ENCODE data around the gene CTNND2.
A peak's percentile ranks its signal among the peaks of the same experiment; 100 is the strongest.

CTNND2 gene

DNA sequence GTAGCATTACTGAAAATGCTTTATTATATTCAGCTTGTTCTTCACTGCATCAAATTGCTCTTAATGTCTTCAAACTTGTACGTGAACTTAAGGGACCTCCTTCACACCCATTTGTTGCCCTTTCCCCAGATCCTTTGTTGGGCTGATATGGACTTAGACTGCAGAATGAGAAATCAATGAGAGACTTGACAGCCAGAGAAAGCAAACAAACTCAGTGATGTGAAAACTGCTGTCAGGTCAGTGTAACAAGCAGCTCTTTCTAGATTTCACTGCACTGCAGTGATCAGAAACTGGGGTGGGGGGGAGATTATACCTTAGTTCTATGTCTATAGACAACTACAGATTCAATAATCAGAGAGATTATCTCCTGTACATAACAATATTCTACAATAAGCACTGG, 652.2 kb downstream of the CTNND2 start:
- DNase-seq (ENCODE audit: low spot score): peak; percentile 15

DNA sequence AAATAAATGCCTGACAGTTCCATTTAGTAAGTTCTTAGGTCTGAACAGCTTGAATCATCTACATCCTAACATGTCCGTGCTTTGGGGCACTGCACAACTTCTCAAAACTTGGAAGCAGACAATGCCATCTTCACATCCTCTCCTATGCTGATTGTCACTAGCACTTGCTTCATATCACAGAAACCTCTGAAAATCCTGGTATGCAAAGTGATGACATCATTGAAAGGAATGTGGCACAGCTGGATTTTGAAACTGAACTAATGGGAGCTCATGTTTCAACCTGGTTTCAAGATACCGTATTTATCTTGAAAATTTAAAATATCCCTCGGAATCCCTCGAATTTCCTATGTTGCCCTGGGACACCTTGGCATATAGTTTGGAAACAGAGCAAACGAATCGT, 653.0 kb downstream of the CTNND2 start:
- peak; percentile 32 for DNase-seq (ENCODE audit: low spot score)

DNA sequence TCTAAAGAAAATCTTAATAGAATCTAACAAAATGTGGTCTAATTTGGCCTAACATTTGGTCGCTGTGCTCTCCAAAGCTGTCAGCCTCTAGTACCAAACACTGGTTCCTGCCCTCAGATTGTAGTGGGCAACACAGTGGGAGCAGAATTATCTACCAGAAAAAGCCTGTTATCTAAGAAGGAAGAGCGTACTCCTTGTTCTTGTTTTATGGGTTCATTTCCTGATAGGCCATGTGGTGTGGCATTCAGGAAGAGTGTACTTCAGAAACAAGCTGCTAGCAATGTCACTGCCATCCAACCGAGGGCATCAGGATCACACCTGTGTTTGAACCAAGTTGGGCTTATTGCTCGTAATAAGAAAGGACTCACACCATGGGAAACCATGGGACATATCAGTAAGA, 655.3 kb downstream of the CTNND2 start:
- DNase-seq (ENCODE audit: low spot score): no peak

DNA sequence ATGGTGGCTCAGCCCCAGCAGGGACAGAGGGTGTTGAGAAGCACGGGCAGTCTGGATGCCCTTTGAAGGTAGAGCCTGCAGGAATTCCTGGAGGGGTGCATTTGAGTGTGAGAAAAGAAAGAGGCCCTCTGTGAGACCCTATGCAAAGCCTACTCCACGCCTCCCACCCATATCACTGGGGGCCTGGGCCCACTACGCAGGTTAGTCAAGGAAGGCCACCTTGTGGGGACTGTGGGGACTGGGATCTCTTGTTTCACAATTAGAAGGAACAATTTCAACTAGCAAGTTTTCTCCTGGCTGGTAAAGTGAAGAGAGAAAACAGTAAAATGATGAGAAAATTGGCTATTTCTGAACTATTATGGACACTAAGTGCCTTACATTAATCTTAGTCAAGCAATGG, 657.0 kb downstream of the CTNND2 start:
- DNase-seq (ENCODE audit: low spot score): no peak

DNA sequence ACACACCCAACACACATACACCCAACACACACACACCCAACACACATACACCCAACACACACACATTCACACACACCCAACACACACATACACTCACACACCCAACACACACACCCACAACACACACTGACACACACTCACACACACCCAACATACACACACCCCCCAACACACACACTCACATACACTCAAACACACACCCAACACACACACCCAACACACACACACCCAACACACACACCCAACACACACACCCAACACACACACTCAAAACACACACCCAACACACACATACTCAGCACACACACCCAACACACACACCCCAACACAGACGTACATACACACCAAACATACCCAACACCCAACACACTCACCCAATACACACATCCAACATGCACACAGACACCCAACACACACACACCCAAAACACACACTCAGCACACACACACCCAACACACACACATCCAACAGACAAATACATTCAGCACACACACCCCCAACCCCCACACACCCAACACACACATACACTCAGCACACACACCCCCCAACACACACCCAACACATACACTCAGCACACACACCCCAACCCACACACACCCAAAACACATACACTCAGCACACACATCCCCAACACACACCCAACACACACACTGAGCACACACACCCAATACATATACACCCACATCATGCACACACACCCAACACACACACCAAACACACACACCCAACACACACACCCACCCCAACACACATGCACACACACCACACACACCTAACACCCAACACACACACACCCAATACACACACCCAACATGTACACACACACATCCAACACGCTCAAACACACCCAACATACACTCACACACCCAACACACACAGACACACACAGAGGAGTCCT, 663.7 kb downstream of the CTNND2 start:
- DNase-seq (ENCODE audit: low spot score): no peak

DNA sequence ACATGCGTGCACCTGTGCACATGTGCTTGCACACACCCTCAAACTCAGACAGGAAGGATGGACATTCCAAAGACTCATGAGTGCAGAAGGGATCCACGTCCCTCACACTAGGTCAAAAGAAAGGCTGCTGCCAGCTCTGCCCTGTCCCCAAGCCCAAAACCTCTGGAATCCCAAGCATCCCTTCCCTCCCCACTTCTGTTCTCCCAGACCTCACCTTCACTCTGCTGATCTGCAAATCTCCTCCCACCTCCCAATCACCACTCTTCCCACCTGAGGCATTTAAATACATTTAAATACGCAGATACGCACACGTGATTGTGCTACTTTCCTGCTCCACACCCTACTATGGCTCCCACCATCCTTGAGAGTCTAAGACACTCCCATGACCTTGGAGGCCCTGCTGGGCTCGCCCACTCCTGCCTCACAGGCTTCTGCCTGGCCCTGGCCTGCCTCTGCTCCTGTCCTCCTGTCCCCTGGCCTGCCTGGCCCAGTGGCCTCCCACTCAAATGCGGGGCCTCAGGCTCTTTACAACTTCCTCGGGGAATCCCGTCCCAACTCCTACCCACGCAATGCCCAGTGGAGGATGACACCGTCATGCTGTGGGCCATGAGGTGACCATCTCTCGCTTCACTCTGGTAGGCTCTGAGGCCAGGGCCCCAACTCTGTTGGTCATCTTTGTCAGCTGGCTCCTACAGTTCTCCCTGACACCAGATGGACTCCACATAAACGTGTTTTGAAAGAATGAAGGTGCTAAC, 664.8 kb downstream of the CTNND2 start:
- DNase-seq (ENCODE audit: low spot score): no peak

DNA sequence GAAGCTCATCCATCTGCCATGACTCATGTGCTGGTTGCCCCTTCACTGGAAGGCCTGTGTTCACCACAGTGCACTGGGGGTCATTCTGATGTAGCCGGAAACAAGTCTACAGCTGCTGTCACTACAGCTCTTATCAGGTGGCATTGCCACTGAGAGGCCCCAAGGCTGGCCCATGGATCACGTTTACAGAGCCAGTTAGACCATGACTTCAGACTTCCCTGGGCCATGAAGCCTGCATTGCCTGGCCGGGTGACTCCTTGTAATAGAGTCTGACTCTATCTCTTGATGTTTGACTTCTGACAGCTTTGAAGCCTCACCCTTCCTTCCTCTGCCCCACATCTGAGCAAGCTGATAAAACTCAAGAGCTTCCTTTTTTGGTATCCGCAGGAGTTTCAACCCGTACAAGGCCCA, 669.7 kb downstream of the CTNND2 start:
- no peak for DNase-seq (ENCODE audit: low spot score)

DNA sequence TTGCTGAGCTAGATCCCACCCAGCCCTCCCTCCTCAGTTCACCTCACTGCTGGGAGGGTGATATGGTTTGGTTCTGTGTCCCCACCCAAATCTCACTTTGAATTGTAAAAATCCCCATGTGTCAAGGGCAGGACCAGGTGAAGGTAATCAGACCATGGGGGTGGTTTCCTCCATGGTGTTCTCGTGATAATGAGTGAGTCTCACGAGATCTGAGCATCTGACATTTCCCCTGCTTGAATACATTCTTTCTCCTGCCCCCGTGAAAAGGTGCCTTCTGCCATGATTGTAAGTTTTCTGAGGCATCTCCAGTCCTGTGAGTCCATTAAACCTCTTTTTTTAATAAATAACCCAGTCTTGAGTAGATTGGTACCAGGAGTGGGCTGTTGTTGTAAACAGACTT, 673.4 kb downstream of the CTNND2 start:
- DNase-seq (ENCODE audit: low spot score): no peak

DNA sequence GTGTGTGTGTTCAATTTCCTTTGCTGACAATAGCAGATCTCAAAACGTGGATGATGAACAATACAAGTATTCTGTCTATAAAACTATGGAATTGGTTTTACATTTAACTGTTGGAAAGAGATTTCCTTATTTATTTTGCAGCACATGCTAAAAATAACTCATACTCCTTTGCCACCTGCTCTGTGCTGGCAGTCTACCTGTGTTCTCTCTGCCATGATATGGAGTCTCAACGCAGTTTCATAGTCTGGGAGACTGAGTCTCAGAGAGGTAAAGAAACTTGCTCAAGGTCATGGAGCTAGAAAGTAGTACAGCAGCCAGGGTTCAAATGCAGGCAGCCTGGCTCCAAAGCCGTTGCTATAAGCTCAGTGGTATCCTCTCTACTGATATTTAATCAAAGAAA, 677.2 kb downstream of the CTNND2 start:
- no peak for DNase-seq (ENCODE audit: low spot score)

DNA sequence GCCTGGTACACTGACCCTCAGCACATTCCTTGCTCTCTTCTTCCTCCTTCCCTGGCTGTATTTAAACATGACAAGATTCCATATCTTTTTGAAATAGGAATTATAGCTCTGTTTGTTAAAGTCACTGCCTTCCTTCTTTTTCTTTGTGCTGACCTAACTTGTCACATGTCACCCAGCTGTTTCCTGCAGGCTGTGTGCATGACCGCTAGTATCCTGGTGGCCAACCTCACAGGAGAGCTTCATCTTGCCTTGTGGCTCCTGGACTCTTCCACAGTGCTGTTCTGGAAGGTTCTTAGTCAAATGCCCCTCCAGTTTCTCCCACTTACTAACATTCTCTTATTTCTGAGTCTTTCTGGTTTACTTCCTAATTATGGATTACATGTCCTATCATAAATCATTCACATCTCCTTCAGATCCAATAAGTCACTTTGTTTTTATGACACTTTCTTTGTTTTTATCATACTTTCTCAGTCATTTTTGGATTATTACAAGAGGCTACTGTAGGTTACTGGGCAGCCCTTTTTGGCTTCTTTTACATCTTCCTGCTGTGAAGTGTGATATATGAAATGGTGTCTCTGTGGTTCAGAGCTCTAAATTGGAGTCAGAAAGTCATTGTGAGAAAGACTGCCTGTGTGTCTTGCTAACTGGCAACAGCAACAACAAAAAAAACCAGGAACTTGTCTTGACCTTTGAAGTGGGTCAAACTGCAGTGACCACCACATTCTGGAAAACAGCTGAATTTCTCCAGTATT, 679.6 kb downstream of the CTNND2 start:
- DNase-seq (ENCODE audit: low spot score): no peak

DNA sequence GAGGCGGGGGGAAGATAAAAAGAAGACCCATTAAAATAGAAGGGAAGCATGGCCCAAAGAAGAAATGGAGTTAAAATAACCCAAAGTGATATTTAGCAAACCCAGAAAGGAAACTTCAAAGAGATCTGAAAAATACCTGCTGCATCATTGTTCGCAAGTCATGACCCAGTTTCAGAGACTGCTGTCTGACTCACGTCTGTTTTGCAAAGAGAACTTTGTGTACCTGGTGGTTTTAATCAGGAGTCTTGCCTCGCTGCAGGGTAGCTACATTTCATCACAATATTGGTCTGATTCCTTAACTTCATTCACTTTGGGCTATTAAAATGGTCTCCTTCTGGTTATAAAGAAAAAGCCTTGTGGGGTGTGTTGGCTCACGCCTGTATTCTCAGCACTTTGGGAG, 682.1 kb downstream of the CTNND2 start:
- DNase-seq (ENCODE audit: low spot score): no peak

DNA sequence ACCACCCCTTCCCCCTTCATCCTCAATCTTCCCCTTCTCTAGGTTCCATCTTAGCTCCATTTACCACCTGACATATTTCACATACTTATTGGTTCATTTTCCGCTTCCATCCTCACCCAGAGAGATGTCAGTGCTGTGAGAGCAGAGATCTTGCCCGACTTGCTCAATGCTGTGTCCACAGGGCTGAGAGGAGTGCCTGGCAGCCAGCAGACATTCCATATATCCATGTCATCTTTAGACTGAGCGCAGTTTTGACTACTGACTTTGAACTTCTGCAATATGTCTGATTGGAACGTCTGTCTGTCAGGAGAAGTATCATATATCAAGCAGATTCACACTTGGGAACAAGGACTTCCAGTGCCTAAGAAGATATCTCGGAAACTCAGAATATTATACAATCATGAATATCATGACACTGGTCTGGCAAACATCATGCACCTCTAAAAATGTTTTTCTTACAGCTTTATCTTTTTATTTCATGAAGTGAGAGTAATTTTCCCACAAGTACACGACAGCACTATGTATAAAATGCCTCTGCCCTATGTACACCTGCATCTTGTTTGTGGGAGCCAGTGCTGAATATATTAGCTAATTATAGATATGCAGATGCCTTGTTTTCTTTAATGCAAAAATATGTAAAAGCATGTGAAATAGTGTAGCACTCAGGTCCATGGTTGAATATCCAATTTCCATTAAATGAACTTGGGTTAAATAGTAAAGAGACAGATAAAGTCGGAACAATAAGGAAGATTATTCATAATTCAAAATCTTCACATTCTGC, 689.2 kb downstream of the CTNND2 start:
- no peak for DNase-seq (ENCODE audit: low spot score)

DNA sequence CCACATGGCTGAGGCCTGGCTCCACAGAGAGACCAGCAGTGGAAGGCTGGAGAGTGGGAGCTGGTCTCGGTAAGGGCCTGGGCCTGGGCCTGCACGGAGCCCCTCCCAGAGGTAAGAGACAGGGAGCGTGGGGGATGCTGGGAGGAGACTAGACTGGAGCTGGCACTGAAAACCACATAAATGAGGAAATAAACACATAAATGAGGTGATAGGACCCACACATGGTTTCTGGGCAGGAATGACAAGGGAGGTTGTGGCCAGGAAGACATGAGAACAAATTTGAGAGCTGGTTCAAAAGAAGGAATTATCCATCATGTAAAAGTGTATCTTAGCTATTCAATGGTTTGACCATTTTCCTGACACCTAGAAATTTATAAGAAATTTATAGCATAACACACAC, 691.5 kb downstream of the CTNND2 start:
- no peak for DNase-seq (ENCODE audit: low spot score)

DNA sequence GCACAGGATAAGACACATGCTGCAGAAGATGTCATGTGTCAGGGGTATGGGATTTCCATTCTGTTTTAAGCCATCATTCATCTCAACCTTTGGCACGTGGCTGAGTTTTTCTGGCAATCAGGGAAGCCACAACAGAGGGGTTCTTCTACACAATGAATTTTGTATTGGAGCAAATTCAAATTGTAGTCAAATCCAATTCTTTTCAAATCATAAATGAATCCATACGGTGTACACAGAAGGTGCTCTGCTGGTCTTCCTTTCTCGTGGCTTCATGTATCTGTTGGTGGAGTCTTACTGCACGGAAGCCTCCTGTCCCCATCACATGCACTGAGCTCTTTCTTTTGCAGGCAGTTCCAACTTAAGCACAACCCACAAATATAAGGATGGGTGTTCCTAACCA, 706.5 kb downstream of the CTNND2 start:
- no peak for DNase-seq (ENCODE audit: low spot score)

DNA sequence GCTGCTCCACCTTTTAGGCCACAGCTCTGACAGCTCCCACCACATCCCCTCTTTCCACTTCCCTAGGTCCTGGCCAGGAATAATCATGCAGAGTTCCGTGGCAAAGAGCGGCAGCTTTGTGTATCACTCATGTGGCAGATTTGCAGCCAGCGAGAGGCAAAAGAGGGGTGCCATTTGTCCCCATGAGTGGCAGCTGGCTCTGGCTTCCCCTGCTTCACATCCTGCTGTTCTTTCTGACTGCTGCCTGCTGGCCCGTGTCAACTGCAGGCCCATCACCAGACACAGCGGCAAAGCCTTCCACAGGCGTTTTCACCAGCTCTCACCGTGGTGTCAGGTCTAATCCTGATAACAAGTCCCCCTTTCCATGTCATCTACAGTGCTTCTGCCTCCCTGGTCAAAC, 712.6 kb downstream of the CTNND2 start:
- no peak for DNase-seq (ENCODE audit: low spot score)

DNA sequence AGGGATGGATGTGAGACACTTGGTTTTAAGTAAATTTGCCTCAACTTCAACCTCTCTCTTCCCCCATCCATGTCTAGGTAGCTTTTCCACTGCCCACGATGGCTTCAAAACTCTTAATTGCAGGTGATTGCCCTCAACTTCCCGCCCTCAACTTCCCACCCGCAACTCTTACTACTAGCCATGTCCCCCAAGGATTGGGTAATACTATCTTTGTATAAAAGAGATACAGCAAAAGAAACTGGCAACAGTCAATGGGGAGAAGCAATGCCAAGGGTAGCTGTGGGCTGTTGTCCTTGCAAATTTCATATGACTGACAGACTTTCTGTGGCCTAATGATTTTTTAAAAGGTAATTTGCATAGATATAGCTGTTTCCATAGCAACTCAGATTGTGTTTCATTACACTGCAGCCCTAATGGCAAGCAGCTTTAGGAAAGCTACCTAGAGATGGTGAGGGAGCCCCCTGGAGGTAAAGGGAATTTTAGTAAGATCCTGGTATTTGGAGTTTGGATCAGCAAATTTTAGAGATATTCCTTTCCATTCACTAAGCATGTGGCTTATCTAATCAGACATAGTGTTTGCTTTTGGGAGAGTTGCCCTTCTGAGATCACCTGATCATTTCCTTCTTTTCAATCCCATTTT, 721.7 kb downstream of the CTNND2 start:
- DNase-seq (ENCODE audit: low spot score): peak; percentile 30

DNA sequence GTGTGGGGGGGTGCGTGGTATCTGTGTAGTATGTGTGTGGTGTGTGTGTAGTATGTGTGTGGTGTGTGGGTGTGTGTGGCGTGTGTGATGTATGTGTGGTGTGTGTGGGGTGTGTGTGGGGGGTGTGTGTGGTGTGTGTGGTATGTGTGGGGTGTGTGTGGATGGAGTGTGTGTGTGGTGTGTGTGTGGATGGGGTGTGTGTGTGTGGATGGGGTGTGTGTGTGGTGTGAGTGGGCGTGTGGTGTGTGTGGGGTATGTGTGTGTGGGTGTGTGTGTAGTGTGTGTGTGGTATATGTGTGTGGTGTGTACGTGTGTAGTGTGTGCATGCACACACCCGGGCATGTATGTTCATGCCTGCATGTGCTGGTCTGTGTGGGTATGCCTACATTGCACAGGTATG, 722.3 kb downstream of the CTNND2 start:
- no peak for DNase-seq (ENCODE audit: low spot score)

DNA sequence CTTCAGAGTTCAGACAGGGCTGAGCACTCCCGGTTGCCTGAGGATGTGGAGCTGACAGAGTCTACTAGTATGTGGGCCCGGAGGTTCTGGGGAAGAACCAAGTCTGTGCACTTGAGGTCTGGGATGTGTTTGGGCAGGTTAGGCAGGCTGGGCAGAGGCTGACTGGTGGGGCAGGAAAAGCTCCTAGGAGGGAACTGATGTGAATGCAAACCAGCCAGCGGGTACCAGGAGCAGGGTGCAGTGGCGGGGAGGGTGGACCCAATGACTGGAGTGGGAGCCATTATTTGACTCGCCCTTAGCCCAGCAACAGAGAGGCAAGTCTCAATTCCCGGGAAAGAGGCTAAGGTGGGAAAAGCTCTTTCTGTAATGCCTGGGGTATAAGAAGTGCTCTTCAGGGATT, 723.4 kb downstream of the CTNND2 start:
- no peak for DNase-seq (ENCODE audit: low spot score)

DNA sequence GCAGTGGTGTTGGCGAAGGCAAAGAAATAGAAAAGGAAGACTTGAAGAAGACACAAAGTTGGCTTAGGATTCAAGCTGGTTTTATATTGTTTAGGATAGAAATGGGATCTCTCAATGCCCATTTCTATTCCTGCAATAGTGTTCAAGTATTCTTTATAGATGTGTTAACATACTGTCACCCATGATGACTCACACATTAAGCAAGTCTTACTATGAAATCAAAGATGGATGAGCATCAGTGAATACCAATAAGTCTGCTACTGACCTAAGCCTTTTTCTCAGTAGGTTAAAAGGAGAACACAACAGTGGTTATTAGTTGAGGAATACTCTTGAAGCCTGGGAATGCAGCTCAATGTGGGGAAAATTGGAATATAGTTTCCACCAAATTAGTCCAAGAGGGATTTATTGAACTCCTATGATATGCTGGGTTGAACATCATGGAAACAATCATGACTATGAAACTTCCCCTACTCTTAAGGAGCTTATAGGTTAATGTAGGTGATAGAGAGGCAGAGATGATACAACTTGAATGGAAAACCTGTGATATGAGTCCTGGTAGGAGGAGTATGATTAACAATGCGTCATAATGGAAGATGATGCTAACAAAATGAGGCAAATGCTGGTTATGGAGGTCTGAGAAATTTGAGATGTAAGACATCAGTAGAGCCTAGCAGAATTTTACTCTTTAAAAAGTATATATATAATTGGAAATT, 726.1 kb downstream of the CTNND2 start:
- DNase-seq (ENCODE audit: low spot score): no peak

DNA sequence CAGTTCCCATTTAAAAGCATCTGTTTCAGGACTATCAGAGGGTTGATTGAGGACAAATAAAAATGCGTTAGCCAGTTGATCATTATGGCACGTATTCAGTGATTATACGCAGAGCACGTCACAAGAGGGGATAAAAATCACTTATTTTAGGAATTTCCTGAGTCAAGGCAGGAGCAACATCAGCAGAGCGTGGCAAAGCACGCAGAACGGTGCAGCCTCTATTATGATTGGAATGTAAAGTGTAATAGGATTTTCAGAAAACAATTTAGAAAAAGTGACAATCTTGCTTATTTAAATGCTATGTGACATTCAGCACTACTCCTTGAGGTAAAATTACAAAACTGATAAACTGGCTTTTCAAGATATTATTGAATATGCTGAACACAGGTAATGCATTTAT, 729.7 kb downstream of the CTNND2 start:
- no peak for DNase-seq (ENCODE audit: low spot score)

DNA sequence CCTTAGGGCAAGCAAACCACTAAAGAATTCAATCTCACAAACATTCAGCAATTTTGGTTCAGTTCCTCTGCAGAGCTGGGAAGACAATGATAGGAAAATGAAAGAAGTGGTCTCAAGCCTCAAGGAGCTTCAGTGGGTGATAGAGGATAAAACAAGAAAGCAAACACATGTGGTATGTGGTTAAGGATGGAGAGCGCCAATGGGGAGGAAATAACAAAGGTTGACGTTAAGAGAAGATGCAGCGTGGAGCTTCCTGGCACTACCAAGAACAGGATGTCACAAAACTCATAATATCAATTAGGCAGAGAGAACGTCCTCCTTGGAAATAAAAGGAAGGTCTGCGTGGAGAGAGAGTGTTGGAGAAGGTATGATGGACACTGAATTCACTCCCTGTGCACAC, 731.8 kb downstream of the CTNND2 start:
- DNase-seq (ENCODE audit: low spot score): no peak
